ENCODE results near the gene FRMD4B.
A peak's percentile ranks its signal among the peaks of the same experiment; 100 is the strongest.
"Not testable (repeated sequence)": the region's sequence is repeated elsewhere in the genome, so short reads cannot be mapped to it uniquely, and the experiment has no call there.

Gene FRMD4B

DNA sequence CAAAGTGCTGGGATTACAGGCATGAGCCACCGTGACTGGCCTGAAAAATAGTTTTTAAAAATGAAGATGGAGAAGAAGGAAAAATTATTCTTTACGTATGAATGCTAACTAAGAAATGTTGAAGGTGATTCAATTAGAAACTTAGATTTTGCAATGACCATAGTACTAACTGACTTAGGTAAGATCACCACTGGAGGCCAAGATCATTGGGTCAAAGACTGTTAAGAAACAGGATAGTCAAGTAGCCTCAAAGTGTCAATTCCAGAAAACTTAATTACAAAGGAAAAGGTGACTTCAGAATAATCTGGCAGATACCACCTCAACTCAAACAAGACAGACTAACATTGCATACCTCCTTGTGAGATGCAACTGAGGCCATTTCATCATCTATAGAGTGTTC lies 119.3 kb downstream of the FRMD4B start:
- no peaks in the 10 kb centered on the region for H3K27me3 Mint-ChIP-seq
- no peaks in the 10 kb centered on the region for H3K9me3 Mint-ChIP-seq
- no peak overlapping the region for H3K4me3 Mint-ChIP-seq
- ATAC-seq (no peak), DNase-seq (no peak)
- H3K4me1 Mint-ChIP-seq, result no peaks in the 10 kb centered on the region
- H3K27ac Mint-ChIP-seq, result peak overlapping the region in 1 of 2 donors; percentile 62

DNA sequence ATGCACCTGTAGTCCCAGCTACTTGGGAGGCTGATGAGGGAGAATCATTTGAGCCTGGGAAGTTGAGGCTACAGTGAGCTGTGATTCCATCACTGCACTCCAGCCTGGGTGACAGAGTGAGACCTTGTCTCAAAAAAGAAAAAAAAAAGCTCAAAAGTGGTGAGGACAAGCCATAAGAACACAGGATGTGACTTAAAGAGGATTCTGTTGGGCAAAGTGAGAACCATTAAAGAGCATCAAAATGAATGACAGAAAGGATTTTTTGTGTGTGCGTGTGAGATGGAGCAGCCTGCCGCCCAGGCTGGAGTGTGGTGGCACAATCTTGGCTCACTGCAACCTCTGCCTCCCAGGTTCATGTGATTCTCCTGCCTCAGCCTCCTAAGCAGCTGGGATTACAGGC lies 119.8 kb downstream of the FRMD4B start:
- DNase-seq, H3K9me3 Mint-ChIP-seq, H3K4me3 Mint-ChIP-seq, H3K4me1 Mint-ChIP-seq, H3K27me3 Mint-ChIP-seq, ATAC-seq: not testable (repeated sequence)
- peak overlapping the region in 1 of 2 donors; percentile 62 for H3K27ac Mint-ChIP-seq

DNA sequence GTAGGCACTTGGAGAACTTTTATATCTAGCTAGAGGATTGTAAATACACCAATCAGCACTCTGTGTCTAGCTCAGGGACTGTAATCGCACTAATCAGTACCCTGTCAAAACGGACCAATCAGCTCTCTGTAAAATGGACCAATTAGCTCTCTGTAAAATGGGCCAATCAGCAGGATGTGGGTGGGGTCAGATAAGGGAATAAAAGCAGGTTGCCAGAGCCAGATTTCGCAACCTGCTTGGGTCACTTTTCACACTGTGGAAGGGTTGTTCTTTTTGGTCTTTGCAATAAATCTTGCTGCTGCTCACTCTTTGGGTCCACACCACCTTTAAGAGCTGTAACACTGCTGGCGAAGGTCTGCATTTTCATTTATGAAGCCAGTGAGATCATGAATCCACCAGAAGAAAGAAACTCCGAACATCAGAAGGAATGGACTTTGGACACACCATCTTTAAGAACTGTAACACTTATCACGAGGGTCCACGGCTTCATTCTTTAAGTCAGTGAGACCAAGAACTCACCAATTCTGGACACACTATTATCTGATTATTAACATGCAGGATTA lies 125.0 kb downstream of the FRMD4B start:
- not testable (repeated sequence) for DNase-seq, H3K27ac Mint-ChIP-seq, H3K27me3 Mint-ChIP-seq, ATAC-seq, H3K4me1 Mint-ChIP-seq, H3K4me3 Mint-ChIP-seq, H3K9me3 Mint-ChIP-seq

DNA sequence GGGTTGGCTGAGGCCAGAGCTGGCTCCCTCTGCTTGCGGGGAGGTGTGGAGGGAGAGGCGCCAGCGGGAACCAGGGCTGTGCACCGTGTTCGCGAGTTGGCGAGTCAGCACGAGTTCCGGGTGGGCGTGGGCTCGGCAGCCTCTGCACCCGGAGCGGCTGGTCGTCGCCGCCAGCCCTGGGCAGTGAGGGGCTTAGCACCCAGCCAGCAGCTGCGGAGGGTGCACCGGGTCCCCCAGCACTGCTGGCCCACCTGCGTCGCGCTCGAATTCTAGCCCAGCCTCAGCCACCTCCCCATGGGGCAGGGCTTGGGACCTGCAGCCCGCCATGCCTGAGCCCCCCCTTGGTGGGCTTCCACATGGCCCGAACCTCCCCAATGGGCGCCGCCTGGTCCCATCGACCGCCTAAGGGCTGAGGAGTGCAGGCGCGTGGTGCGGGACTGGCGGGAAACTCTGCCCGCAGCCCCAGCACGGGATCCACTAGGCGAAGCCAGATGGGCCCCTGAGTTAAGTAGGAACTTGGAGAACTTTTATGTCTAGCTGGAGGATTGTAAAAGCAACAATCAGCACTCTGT lies 125.6 kb downstream of the FRMD4B start:
- no peak for DNase-seq
- H3K27me3 Mint-ChIP-seq, result no peaks in the 10 kb centered on the region
- no peak overlapping the region for H3K27ac Mint-ChIP-seq
- no peaks in the 10 kb centered on the region for H3K4me1 Mint-ChIP-seq
- no peaks in the 10 kb centered on the region for H3K9me3 Mint-ChIP-seq
- H3K4me3 Mint-ChIP-seq, result no peak overlapping the region
- no peak for ATAC-seq

DNA sequence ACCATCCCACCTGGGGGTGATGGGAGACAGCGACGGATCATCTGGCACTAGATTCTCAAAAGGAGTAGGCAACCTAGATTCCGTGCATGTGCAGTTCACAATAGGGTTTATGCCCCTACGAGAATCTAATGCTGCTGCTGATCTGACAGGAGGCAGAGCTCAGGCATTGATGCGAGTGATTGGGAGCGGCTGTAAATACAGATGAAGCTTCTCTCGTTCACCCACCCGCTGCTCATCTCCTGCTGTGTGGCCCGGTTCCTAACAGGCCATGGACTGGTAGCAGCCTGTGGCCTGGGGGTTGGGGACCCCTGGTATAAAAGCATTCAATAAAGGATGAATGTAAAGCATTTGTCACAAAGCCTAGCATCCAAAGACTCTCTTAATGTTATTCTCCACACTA lies 126.8 kb downstream of the FRMD4B start:
- Mint-ChIP-seq H3K4me3 (no peak overlapping the region), H3K9me3 (no peaks in the 10 kb centered on the region), H3K4me1 (no peaks in the 10 kb centered on the region), H3K27me3 (peaks cover 9% of the 10 kb centered on the region), H3K27ac (no peak overlapping the region)
- ATAC-seq (no peak), DNase-seq (no peak)

DNA sequence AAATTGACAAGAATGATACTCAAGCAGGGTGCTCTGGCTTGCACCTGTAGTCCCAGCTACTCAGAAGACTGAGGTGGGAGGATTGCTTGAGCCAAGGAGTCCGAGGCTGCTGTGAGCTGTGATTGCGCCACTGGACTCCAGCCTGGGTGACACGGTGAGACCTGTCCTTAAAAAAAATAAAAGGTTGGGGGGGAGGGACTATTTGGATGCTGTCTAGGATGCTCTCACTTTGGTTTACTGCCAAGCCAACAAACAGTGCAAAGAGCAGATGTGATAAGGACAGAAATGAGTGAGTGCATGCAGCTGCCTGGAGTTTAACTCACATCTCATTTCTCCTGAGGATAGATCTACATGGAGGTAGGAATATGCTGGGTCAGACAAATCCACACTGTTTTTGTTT lies 130.0 kb downstream of the FRMD4B start:
- H3K27ac Mint-ChIP-seq, result no peak overlapping the region
- no peaks in the 10 kb centered on the region for H3K4me1 Mint-ChIP-seq
- ATAC-seq, result no peak
- DNase-seq, result no peak
- peaks cover 9% of the 10 kb centered on the region for H3K27me3 Mint-ChIP-seq
- no peaks in the 10 kb centered on the region for H3K9me3 Mint-ChIP-seq
- H3K4me3 Mint-ChIP-seq, result no peak overlapping the region

DNA sequence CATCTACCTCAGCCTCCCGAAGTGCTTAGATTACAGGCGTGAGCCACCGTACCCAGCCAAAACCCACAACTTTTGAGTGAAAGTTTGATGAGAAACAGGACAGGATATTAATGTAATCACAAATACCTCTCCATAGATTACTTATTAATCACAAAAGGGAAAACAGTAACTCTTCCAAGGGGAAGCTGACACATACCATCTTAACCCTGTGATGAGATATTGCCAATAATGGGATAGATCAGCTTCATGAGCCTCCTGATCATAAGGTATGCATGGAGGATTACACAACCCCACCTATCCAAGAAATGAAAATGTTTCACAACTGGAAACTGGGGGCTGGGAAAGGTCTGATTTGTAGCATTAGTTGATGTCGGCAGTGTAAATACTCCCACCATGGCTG lies 131.5 kb downstream of the FRMD4B start:
- Mint-ChIP-seq H3K27ac (no peak overlapping the region), H3K27me3 (peaks cover 9% of the 10 kb centered on the region), H3K4me3 (no peak overlapping the region), H3K9me3 (no peaks in the 10 kb centered on the region), H3K4me1 (peaks cover 8% of the 10 kb centered on the region)
- ATAC-seq, result no peak
- no peak for DNase-seq

DNA sequence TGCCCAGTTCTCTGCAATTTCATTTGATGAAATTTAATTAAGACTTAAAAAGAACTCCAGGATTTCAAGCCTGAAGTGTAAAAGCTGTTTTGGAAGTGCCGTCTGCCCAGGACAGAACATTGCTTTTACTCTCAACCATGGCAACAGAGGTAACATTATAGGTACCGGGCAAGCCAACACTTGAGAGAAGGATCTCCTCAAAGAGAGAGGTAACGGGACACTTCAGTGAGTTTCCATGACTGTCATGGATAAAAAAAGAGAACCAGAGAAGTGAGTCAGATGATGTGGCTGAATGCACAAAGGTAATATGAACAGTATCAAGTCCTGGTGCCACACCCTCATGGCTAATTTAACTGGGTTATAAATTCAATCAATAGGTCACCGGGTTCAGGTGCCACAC lies 133.3 kb downstream of the FRMD4B start:
- Mint-ChIP-seq H3K27ac (no peak overlapping the region), H3K9me3 (no peaks in the 10 kb centered on the region), H3K4me3 (no peak overlapping the region), H3K4me1 (peaks cover 12% of the 10 kb centered on the region), H3K27me3 (peaks cover 9% of the 10 kb centered on the region)
- ATAC-seq (no peak), DNase-seq (no peak)

DNA sequence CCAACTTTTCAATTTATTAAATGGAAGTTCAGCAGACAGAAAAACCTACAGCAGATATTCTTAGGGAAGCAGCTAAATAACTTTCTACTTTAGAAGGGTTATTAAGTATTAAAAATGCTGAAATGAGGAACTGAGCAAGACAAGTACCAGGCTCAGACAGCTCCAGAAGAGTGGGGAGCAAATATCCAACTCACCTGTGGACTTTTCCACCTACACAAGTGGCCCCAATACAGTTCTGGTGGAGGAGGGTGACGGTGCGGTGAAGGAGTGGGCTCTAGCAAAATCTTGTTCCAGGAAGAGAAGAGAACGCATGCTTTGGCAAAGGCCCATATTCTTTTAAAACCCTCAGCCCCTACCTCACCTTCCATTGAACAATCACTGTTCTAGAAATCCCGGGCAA lies 133.7 kb downstream of the FRMD4B start:
- ATAC-seq, result no peak
- H3K4me1 Mint-ChIP-seq, result peaks cover 12% of the 10 kb centered on the region
- DNase-seq, result no peak
- H3K4me3 Mint-ChIP-seq, result no peak overlapping the region
- no peak overlapping the region for H3K27ac Mint-ChIP-seq
- H3K9me3 Mint-ChIP-seq, result no peaks in the 10 kb centered on the region
- peaks cover 9% of the 10 kb centered on the region for H3K27me3 Mint-ChIP-seq

DNA sequence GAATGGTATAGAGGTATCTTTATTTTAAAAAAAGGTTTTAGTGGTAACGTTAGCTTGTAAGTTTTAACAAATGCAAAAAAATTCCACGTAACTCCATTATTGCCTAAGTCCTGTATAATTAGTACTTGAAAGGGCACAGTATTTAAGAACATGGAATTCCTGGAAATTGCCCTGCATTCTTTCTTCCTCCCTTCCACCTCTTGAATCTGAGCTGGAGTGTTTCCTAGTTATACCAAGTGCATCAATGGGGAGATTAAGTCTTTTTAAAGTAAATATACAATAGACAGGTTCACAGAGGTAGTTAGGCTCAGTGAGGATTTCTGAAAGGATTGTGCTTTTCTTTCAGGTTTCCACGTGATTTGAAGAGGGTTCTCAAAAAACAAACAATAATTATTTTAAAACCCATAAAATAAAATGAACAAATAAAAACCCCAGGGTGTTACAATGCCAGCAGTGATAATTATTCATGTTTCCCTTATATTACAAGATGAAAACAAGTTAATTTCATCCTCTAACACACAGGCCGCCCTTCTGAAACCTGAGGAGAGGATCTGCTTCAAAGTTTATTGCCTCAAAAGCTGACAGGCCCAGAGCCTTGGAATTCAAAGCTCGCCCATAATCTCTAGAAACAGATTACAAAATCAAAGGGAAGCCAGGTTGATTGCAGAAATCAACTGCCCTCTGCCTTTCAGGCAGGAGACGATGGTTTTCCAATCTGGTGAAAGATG lies 134.6 kb downstream of the FRMD4B start:
- no peak for DNase-seq
- H3K27ac Mint-ChIP-seq, result no peak overlapping the region
- no peak for ATAC-seq
- H3K4me3 Mint-ChIP-seq, result no peak overlapping the region
- H3K27me3 Mint-ChIP-seq, result peaks cover 9% of the 10 kb centered on the region
- H3K4me1 Mint-ChIP-seq, result peaks cover 12% of the 10 kb centered on the region
- H3K9me3 Mint-ChIP-seq, result no peaks in the 10 kb centered on the region

DNA sequence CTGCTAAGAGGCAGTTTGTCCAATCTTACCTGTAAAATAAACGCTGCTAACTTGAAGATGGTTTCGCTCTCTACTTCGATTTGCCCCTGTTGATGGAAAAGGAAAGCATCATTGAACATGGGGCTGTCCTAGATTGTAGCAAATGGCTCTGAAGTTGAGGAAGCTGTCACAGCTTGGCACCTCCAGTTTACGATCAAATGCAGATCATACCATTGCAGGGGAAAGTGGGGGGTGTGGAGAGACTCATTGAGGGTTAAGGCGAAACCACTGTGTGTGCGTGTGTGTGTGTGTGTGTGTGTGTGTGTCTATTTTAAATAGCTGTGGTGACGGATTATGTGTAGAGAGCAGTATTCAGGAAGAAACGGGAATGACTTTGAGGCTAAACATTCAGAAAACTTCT lies 135.9 kb downstream of the FRMD4B start:
- ATAC-seq (no peak), DNase-seq (peak in 1 of 2 donors; percentile 16)
- peak overlapping the region in 1 of 2 donors; percentile 5 for H3K4me3 Mint-ChIP-seq
- H3K9me3 Mint-ChIP-seq, result no peaks in the 10 kb centered on the region
- H3K27me3 Mint-ChIP-seq, result peaks cover 6% of the 10 kb centered on the region
- no peak overlapping the region for H3K27ac Mint-ChIP-seq
- peaks cover 12% of the 10 kb centered on the region for H3K4me1 Mint-ChIP-seq

DNA sequence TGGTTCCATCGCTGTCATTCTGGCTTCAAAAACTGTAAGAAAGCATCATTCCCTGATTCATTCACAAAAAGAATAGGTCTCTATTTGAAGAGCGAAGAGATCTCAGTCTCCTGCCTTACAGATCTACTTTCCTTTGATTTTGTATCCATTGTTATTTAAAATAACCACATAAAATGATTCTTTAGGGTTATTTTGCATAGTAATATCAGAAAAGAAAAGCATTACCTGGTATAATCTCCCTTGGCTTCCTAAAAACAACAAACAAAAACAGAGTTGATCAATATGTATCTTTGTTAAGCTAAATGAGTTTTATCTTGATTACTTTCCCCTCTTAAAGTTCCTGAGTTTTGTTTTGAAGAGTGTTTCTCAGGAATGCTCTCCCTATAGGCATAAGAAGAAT lies 136.9 kb downstream of the FRMD4B start:
- H3K4me3 Mint-ChIP-seq, result no peak overlapping the region
- DNase-seq, result no peak
- H3K9me3 Mint-ChIP-seq, result no peaks in the 10 kb centered on the region
- H3K27me3 Mint-ChIP-seq, result no peaks in the 10 kb centered on the region
- peaks cover 12% of the 10 kb centered on the region for H3K4me1 Mint-ChIP-seq
- ATAC-seq, result no peak
- no peak overlapping the region for H3K27ac Mint-ChIP-seq

DNA sequence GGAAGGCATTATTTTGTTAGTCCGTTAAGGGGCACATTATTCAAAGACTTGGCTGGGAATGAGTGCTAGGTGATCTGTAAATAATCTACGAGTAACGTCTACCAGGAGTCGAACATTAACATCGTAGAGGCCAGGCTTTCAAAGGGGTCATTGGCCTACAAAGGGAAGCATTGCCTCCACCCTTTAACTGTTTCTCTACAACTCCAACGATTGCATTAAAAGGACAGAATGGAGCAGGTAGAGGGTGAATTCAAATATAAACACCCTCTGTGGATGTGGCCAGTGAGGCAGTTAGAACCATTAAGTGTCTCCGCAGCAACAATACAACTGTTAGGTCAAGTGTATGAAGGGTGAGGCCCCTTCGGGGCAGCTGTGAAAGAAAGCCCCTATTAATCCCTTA lies 137.5 kb downstream of the FRMD4B start:
- H3K27me3 Mint-ChIP-seq, result no peaks in the 10 kb centered on the region
- H3K4me1 Mint-ChIP-seq, result peaks cover 12% of the 10 kb centered on the region
- H3K4me3 Mint-ChIP-seq, result no peak overlapping the region
- no peak overlapping the region for H3K27ac Mint-ChIP-seq
- no peak for DNase-seq
- no peaks in the 10 kb centered on the region for H3K9me3 Mint-ChIP-seq
- ATAC-seq, result no peak

DNA sequence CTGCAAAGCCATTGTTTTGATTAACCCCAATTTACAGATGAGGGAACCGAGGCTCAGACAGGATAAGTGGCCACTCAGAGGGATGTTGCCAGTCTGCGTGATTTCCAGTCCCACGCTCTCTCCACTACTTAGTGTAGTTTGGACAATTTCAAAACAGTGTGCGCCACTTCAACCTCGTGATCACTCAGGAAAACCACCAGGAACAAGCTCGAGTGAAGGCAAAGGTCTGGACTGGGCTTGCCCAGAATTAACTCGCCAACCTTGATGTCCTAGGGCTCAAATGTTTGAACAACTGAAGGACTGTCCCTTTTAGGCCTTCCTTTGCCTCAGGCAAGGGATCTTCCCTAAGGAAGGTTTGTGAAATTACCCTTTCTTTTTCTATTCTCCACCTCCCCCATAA lies 139.3 kb downstream of the FRMD4B start:
- Mint-ChIP-seq H3K27ac (no peak overlapping the region), H3K27me3 (no peaks in the 10 kb centered on the region), H3K4me3 (no peak overlapping the region), H3K9me3 (no peaks in the 10 kb centered on the region), H3K4me1 (peaks cover 12% of the 10 kb centered on the region)
- ATAC-seq (no peak), DNase-seq (no peak)

DNA sequence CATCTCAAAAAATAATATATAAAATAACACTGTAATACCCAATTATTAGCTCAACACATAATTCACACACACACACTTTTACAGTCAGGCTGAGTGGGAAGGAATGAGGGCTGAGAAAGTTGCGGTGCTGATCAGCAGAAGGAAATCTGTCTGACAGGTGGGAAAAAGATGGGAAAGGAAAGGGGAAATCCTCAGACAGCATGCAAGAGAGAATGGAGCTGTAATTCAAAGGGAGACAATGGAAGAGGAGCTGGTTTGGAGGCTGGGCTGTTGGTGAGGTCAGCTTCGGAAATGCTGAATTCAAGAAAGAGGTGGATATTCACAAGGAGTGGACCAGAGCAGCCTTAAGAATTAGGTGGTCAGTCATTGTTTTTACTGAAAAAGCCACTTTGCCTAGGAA lies 141.8 kb downstream of the FRMD4B start:
- H3K27ac Mint-ChIP-seq, result no peak overlapping the region
- no peaks in the 10 kb centered on the region for H3K27me3 Mint-ChIP-seq
- H3K4me3 Mint-ChIP-seq, result no peak overlapping the region
- no peak for DNase-seq
- peaks cover under 1% of the 10 kb centered on the region for H3K4me1 Mint-ChIP-seq
- no peak for ATAC-seq
- no peaks in the 10 kb centered on the region for H3K9me3 Mint-ChIP-seq

DNA sequence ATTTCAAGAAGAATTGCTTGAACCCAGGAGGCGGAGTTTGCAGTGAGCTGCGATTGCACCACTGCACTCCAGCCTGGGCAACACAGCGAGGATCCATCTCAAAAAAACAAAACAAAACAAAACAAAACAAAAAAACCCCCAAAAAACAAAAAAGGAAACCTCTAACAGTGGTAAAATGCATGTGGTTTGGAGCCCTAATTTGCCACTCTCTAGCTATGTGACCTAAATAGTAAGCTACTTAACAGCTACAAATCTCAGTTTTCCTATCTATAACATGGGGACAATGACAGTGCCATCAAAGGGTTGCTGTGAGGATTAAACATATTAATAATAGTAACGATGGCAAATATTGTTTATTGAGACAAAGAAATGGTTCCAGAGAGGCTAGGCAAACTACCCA lies 144.1 kb downstream of the FRMD4B start:
- H3K4me1 Mint-ChIP-seq, result peaks cover 5% of the 10 kb centered on the region
- DNase-seq (no peak), ATAC-seq (no peak)
- no peaks in the 10 kb centered on the region for H3K27me3 Mint-ChIP-seq
- H3K27ac Mint-ChIP-seq, result no peak overlapping the region
- no peak overlapping the region for H3K4me3 Mint-ChIP-seq
- H3K9me3 Mint-ChIP-seq, result no peaks in the 10 kb centered on the region

Measured in stimulated activated naive CD8-positive, alpha-beta T cell treated with anti-CD3 and anti-CD28 coated beads, Interleukin-15, amount 100 ng/mL, for 72 hours (primary cell).